SJCRH30 (cell line): ENCODE data around the gene ACER2. TPM values are rescaled to one million over a fixed set of nuclear protein-coding genes. Genes with fewer than 3 reads are reported as not detected.
A peak's percentile ranks its signal among the peaks of the same experiment; 100 is the strongest.

Experiments used
- DNase-seq, 2 experiments: peaks; one replicate each; pipeline ENCODE4 v3.0.0-alpha.2; 2015 to 2020
- H3K27ac ChIP-seq: fragments of 250-450 bp; sonication (Bioruptor Pico); 2 replicates; pipeline ENCODE4 v1.5.1; 2020; ENCODE audit warnings: mild to moderate bottlenecking, moderate library complexity
- H3K27me3 ChIP-seq: fragments of 250-450 bp; sonication (Bioruptor Pico); 2 replicates; pipeline ENCODE4 v1.5.1; 2020; ENCODE audit warnings: mild to moderate bottlenecking, moderate library complexity
- H3K36me3 ChIP-seq: fragments of 250-450 bp; sonication (Bioruptor Pico); 2 replicates; pipeline ENCODE4 v1.5.1; 2020; ENCODE audit warnings: mild to moderate bottlenecking, moderate library complexity
- H3K4me1 ChIP-seq: fragments of 250-450 bp; sonication (Bioruptor Pico); 2 replicates; pipeline ENCODE4 v1.5.1; 2020; ENCODE audit warnings: mild to moderate bottlenecking, moderate library complexity
- H3K4me3 ChIP-seq: fragments of 250-450 bp; sonication (Bioruptor Pico); 2 replicates; pipeline ENCODE4 v1.5.1; 2020; ENCODE audit warnings: mild to moderate bottlenecking, moderate library complexity
- H3K9me3 ChIP-seq: fragments of 250-450 bp; sonication (Bioruptor Pico); replicated peaks from 2 replicates; pipeline ENCODE4 v1.5.1; 2020; ENCODE audit warnings: mild to moderate bottlenecking, moderate library complexity
- total RNA-seq: library from RNA; depleted of rRNA; stranded (reverse); fragments of >200 nt; shearing (Covaris generic); gene quantifications from 2 replicates; pipeline ENCODE4 v1.2.3, GENCODE V29; 2014

The ACER2 gene
- total RNA-seq, 1 experiment from 2014 or later: 0.43 TPM

DNA sequence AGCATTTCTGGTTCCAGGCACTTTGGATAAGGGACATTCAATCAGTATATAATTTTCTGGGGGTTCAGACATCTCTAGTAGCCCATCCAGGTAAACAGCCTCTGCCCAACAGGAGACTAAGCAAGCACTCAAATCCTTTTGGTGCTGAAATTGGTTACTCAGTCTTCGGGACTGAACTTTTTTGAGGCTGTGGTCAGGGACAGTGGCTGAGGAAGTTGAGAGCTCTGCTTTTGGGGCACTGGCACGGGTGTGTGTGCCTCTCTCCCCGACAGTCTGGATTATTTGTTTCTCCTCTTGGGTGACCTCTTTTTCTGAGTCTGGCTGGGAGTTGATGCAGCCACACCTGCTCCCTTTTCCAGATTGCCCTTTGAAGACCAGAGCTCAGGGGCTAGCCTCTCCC lies 47.6 kb downstream of the ACER2 start:
- Histone ChIP-seq H3K9me3 (no peaks in the 10 kb centered on the region), H3K36me3 (no peaks in the 10 kb centered on the region), H3K4me3 (no peak overlapping the region), H3K27me3 (no peaks in the 10 kb centered on the region), H3K27ac (no peak overlapping the region), H3K4me1 (no peaks in the 10 kb centered on the region)
- peak in 1 of 2 experiments; percentile 9 for DNase-seq

DNA sequence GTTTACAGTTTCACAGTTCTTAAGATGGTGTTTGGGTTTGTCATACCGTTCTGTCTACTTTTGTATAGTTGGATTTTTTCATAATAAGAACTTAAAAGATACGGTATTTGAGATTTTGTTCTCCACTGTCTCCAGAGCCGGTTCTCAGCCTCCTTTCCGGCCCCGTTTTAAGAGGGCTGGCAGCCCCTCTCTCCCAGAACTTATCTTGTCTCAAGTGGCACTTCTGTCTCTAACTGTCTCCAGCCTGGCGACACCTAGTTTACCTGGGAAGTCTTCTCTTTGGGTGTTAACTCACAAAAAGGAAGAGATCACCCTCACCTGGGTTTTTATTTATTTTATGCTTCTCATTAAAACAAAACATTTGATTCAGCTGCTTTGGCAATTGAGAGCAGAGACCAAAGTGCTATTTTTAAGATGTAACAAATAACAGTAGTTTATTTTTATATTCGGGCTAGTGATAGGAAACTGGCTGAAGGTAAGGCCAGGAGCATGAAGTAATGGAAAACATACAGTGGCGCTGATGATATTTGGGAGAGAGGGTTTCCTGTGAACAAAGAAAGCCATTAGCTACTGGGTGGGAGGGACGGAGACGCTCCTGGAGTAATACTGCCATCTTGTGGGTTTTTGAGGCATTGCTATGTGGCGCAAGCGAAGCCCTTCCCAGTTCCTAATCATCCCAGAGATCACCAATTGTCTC lies 48.3 kb downstream of the ACER2 start:
- H3K27me3 ChIP-seq: no peaks in the 10 kb centered on the region
- no peak overlapping the region for H3K27ac ChIP-seq
- DNase-seq: peak; percentile 32 to 82
- H3K36me3 ChIP-seq: no peaks in the 10 kb centered on the region
- no peaks in the 10 kb centered on the region for H3K9me3 ChIP-seq
- no peaks in the 10 kb centered on the region for H3K4me1 ChIP-seq
- H3K4me3 ChIP-seq: no peak overlapping the region; the same call in 1 of the 2 replicates

DNA sequence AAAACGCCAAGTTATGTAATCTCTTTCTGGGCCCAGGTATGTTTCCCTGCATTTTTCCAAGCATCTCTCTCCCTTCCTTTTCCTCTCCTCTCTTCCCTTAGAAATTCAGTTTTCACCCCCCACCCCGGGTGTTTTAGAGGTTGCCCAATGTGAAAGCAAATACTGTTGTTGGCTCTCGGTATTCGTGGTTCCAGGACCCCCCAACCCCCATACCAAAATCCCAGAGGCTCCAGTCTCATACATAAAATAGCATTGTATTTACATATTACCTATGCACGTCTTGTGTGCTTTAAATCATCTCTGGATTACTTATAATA lies 48.8 kb downstream of the ACER2 start:
- Histone ChIP-seq H3K27ac (no peak overlapping the region), H3K9me3 (no peaks in the 10 kb centered on the region), H3K4me1 (no peaks in the 10 kb centered on the region), H3K27me3 (no peaks in the 10 kb centered on the region), H3K36me3 (no peaks in the 10 kb centered on the region), H3K4me3 (no peak overlapping the region)
- DNase-seq: no peak

GRCh38 chr9:19460243-19460642 lies 51.4 kb downstream of the ACER2 start:
- Histone ChIP-seq H3K27me3 (no peaks in the 10 kb centered on the region), H3K4me1 (no peaks in the 10 kb centered on the region), H3K4me3 (no peak overlapping the region), H3K36me3 (no peaks in the 10 kb centered on the region), H3K9me3 (no peaks in the 10 kb centered on the region), H3K27ac (no peak overlapping the region)
- DNase-seq: no peak

DNA sequence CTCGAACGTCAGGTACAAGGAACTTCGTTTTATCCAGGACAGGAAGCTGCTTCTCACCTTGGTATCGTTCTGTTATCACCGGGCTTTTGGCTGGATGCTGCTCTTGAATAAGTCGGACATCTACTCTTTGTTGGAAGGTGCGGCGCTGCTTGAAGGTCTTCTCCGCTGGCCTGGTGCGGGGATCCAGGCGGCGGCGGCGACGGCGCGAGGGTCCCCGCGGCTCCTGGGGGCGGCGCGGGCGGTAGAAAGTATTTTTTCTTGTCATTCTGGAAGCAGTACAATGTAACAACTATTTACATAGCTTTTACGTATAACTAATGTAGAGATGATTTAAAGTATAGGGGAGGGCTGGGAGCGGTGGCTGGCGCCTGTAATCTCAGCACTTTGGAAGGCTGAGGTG lies 52.3 kb downstream of the ACER2 start:
- H3K27ac ChIP-seq: no peak overlapping the region
- no peaks in the 10 kb centered on the region for H3K27me3 ChIP-seq
- no peaks in the 10 kb centered on the region for H3K4me1 ChIP-seq
- no peak overlapping the region for H3K4me3 ChIP-seq
- no peaks in the 10 kb centered on the region for H3K9me3 ChIP-seq
- DNase-seq: no peak
- no peaks in the 10 kb centered on the region for H3K36me3 ChIP-seq

- Histone ChIP-seq H3K36me3 (no peaks in the 10 kb centered on the region), H3K9me3 (no peaks in the 10 kb centered on the region), H3K27ac (no peak overlapping the region), H3K27me3 (no peaks in the 10 kb centered on the region), H3K4me3 (no peak overlapping the region), H3K4me1 (no peaks in the 10 kb centered on the region)
- no peak for DNase-seq
Observed at GRCh38 chr9:19464061-19464763, 55.4 kb downstream of the ACER2 start.

- Histone ChIP-seq H3K4me1 (no peaks in the 10 kb centered on the region; the same call in 1 of the 2 replicates), H3K27ac (no peak overlapping the region), H3K27me3 (no peaks in the 10 kb centered on the region), H3K36me3 (no peaks in the 10 kb centered on the region), H3K9me3 (no peaks in the 10 kb centered on the region), H3K4me3 (no peak overlapping the region)
- DNase-seq: no peak
Observed at GRCh38 chr9:19464764-19465585, 56.2 kb downstream of the ACER2 start.

- H3K9me3 ChIP-seq: no peaks in the 10 kb centered on the region
- H3K36me3 ChIP-seq: no peaks in the 10 kb centered on the region
- DNase-seq: no peak
- no peaks in the 10 kb centered on the region for H3K27me3 ChIP-seq
- H3K27ac ChIP-seq: no peak overlapping the region
- H3K4me1 ChIP-seq: peaks cover 7% of the 10 kb centered on the region
- H3K4me3 ChIP-seq: no peak overlapping the region
Observed at GRCh38 chr9:19465586-19466279, 56.9 kb downstream of the ACER2 start.

GRCh38 chr9:19466280-19466639 lies 57.5 kb downstream of the ACER2 start:
- no peaks in the 10 kb centered on the region for H3K9me3 ChIP-seq
- H3K36me3 ChIP-seq: no peaks in the 10 kb centered on the region
- no peaks in the 10 kb centered on the region for H3K27me3 ChIP-seq
- H3K4me3 ChIP-seq: no peak overlapping the region
- no peak for DNase-seq
- H3K4me1 ChIP-seq: peaks cover 13% of the 10 kb centered on the region
- no peak overlapping the region for H3K27ac ChIP-seq

GRCh38 chr9:19469271-19469670 lies 60.5 kb downstream of the ACER2 start:
- DNase-seq: no peak
- H3K27ac ChIP-seq: no peak overlapping the region
- no peaks in the 10 kb centered on the region for H3K9me3 ChIP-seq
- H3K27me3 ChIP-seq: no peaks in the 10 kb centered on the region
- H3K4me3 ChIP-seq: no peak overlapping the region
- H3K36me3 ChIP-seq: no peaks in the 10 kb centered on the region
- H3K4me1 ChIP-seq: peaks cover 18% of the 10 kb centered on the region

- DNase-seq: peak; percentile 62 to 79
- H3K27ac ChIP-seq: no peak overlapping the region
- H3K4me1 ChIP-seq: peaks cover 18% of the 10 kb centered on the region
- H3K36me3 ChIP-seq: no peaks in the 10 kb centered on the region
- no peak overlapping the region for H3K4me3 ChIP-seq
- H3K27me3 ChIP-seq: no peaks in the 10 kb centered on the region
- H3K9me3 ChIP-seq: no peaks in the 10 kb centered on the region
Observed at GRCh38 chr9:19470567-19470966, 61.8 kb downstream of the ACER2 start.

DNA sequence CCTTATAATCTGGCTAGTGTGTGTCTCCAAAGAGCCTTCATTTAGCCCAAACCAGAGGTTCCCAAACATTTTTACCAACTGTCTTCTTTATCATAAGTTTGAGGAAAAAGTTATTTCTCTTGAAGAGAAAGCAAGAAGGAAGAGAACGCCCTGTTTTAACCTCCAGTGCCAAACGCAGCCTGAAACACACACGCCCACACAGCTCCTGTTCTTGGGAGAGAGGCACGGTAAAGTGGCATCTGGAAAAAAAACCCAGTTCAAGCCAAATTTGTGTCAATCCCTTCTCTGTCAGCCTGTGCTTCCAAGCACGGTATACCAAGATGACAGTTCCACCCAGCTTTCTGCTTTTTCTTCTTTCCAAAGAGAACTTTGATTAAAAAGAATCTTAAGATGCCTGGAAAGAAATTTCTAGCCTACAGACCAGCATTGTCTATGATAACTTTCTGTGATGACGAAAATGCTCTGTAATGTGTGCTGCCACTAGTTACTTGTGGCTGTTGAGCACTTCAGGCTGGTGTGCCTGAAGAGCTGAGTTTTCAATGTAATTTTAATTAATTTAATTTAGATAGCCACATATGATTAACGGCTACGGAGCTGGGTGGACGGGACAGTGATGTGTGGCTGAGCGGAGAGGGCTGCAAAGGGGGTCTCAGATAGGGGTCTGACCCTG lies 62.3 kb downstream of the ACER2 start:
- Histone ChIP-seq H3K4me1 (peaks cover 18% of the 10 kb centered on the region), H3K4me3 (no peak overlapping the region), H3K36me3 (no peaks in the 10 kb centered on the region), H3K27me3 (no peaks in the 10 kb centered on the region), H3K9me3 (no peaks in the 10 kb centered on the region), H3K27ac (no peak overlapping the region)
- DNase-seq: no peak

DNA sequence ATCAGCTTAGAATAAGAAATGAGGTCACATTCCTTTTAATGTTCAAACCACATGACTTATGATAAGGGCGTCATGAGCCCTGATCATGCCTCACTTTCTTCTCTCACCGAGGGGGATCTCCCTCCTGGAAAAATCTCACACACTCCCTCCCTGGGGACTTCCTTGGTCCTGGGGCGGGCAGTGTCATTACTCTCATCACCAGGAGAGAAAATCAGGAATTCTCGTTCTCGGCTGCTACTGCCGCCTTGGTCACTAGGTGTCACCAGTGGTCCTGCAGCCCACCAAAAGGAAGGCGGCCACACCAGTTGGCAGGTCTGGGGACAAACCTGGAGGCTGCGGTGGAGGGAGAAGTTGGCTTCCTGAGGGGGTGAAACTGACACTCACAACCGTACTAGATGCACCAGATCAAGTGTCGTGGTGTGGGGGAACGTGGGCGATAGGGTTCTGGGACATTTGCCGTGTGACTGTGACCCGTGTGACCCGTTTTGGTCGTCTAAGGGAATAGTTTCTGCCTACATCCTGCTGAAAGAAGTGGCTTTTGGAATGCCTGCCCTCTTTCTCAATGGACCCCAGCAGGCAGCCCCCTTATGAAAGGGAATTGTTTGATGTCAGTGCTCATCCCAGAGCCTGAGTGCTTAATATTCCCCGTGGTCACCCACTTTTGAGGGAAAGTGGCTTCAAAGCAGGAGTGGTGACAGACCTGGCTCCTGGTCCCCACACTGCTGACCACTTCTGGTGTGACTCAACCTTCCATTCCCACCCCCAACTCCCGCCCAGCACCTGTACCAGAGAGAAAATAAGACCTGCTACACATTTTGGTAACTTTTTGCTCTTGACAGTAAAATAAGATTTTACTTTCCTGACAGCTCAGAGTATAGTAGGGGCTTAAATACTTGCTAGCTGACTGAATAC lies 63.2 kb downstream of the ACER2 start:
- H3K36me3 ChIP-seq: no peaks in the 10 kb centered on the region
- H3K9me3 ChIP-seq: no peaks in the 10 kb centered on the region
- H3K4me1 ChIP-seq: peaks cover 18% of the 10 kb centered on the region
- no peaks in the 10 kb centered on the region for H3K27me3 ChIP-seq
- DNase-seq: peak; percentile 57 to 78
- H3K4me3 ChIP-seq: no peak overlapping the region
- H3K27ac ChIP-seq: no peak overlapping the region

- Histone ChIP-seq H3K27me3 (no peaks in the 10 kb centered on the region), H3K36me3 (no peaks in the 10 kb centered on the region), H3K9me3 (no peaks in the 10 kb centered on the region), H3K27ac (no peak overlapping the region), H3K4me3 (no peak overlapping the region), H3K4me1 (peaks cover 18% of the 10 kb centered on the region)
- no peak for DNase-seq
Observed at GRCh38 chr9:19473605-19474004, 64.8 kb downstream of the ACER2 start.
